ENCODE data around the gene COL6A1.

COL6A1 gene

GRCh38 chr21:45940091-45940490 lies 41.5 kb upstream of the COL6A1 start:
- H3K27ac ChIP-seq (ENCODE audit: low read length) = no peak overlapping the region
- no peaks in the 10 kb centered on the region for H3K4me1 ChIP-seq (ENCODE audit: control insufficient read depth, insufficient read depth, low read length)
- H3K4me3 ChIP-seq (ENCODE audit: low read length) = no peak overlapping the region
- no CpG with 5 or more reads among the region's 20 CpGs for WGBS (ENCODE audit: insufficient coverage, insufficient read length)
- peaks cover 8% of the 10 kb centered on the region for H3K9me3 ChIP-seq (ENCODE audit: control insufficient read depth, insufficient read depth, low read length)
- 0 out of 2 replicates have a peak, but pooled peaks cover 2% of the 10 kb centered on the region for H3K36me3 ChIP-seq (ENCODE audit: control insufficient read depth, insufficient read depth, low read length)
- DNase-seq (ENCODE audit: low read depth, low spot score) = no peak
- H3K27me3 ChIP-seq (ENCODE audit: control insufficient read depth, insufficient read depth, low read length) = no peaks in the 10 kb centered on the region

GRCh38 chr21:45940621-45941337 lies 40.8 kb upstream of the COL6A1 start:
- no peak overlapping the region for H3K27ac ChIP-seq (ENCODE audit: low read length)
- H3K27me3 ChIP-seq (ENCODE audit: control insufficient read depth, insufficient read depth, low read length) = no peaks in the 10 kb centered on the region
- no CpG with 5 or more reads among the region's 23 CpGs for WGBS (ENCODE audit: insufficient coverage, insufficient read length)
- H3K4me1 ChIP-seq (ENCODE audit: control insufficient read depth, insufficient read depth, low read length) = no peaks in the 10 kb centered on the region
- 0 out of 2 replicates have a peak, but pooled peaks cover 2% of the 10 kb centered on the region for H3K36me3 ChIP-seq (ENCODE audit: control insufficient read depth, insufficient read depth, low read length)
- H3K4me3 ChIP-seq (ENCODE audit: low read length) = no peak overlapping the region
- DNase-seq (ENCODE audit: low read depth, low spot score) = no peak
- H3K9me3 ChIP-seq (ENCODE audit: control insufficient read depth, insufficient read depth, low read length) = peaks cover 7% of the 10 kb centered on the region

- Histone ChIP-seq H3K27me3 (ENCODE audit: control insufficient read depth, insufficient read depth, low read length) (no peaks in the 10 kb centered on the region), H3K36me3 (ENCODE audit: control insufficient read depth, insufficient read depth, low read length) (0 out of 2 replicates have a peak, but pooled peaks cover 2% of the 10 kb centered on the region), H3K4me1 (ENCODE audit: control insufficient read depth, insufficient read depth, low read length) (no peaks in the 10 kb centered on the region), H3K27ac (ENCODE audit: low read length) (no peak overlapping the region), H3K4me3 (ENCODE audit: low read length) (no peak overlapping the region), H3K9me3 (ENCODE audit: control insufficient read depth, insufficient read depth, low read length) (peaks cover 2% of the 10 kb centered on the region)
- DNase-seq (ENCODE audit: low read depth, low spot score) = no peak
- WGBS (ENCODE audit: insufficient coverage, insufficient read length) = no CpG with 5 or more reads among the region's 14 CpGs
Measured at GRCh38 chr21:45941338-45941710, 40.2 kb upstream of the COL6A1 start.

- WGBS (ENCODE audit: insufficient coverage, insufficient read length) = no CpG with 5 or more reads among the region's 32 CpGs
- H3K4me1 ChIP-seq (ENCODE audit: control insufficient read depth, insufficient read depth, low read length) = no peaks in the 10 kb centered on the region
- H3K27me3 ChIP-seq (ENCODE audit: control insufficient read depth, insufficient read depth, low read length) = no peaks in the 10 kb centered on the region
- no peak overlapping the region for H3K27ac ChIP-seq (ENCODE audit: low read length)
- peaks cover 2% of the 10 kb centered on the region for H3K9me3 ChIP-seq (ENCODE audit: control insufficient read depth, insufficient read depth, low read length)
- H3K4me3 ChIP-seq (ENCODE audit: low read length) = no peak overlapping the region
- DNase-seq (ENCODE audit: low read depth, low spot score) = no peak
- H3K36me3 ChIP-seq (ENCODE audit: control insufficient read depth, insufficient read depth, low read length) = 0 out of 2 replicates have a peak, but pooled peaks cover 2% of the 10 kb centered on the region
Measured at GRCh38 chr21:45941717-45942546, 39.6 kb upstream of the COL6A1 start.

- H3K4me1 ChIP-seq (ENCODE audit: control insufficient read depth, insufficient read depth, low read length) = no peaks in the 10 kb centered on the region
- WGBS (ENCODE audit: insufficient coverage, insufficient read length) = no CpG with 5 or more reads among the region's 20 CpGs
- no peak overlapping the region for H3K27ac ChIP-seq (ENCODE audit: low read length)
- H3K4me3 ChIP-seq (ENCODE audit: low read length) = no peak overlapping the region
- H3K36me3 ChIP-seq (ENCODE audit: control insufficient read depth, insufficient read depth, low read length) = 0 out of 2 replicates have a peak, but pooled peaks cover 2% of the 10 kb centered on the region
- no peak for DNase-seq (ENCODE audit: low read depth, low spot score)
- H3K9me3 ChIP-seq (ENCODE audit: control insufficient read depth, insufficient read depth, low read length) = peaks cover 2% of the 10 kb centered on the region; the same call in 1 of the 2 replicates
- H3K27me3 ChIP-seq (ENCODE audit: control insufficient read depth, insufficient read depth, low read length) = no peaks in the 10 kb centered on the region
Measured at GRCh38 chr21:45942755-45943629, 38.6 kb upstream of the COL6A1 start.

GRCh38 chr21:45943630-45944540 lies 37.7 kb upstream of the COL6A1 start:
- H3K4me1 ChIP-seq (ENCODE audit: control insufficient read depth, insufficient read depth, low read length) = no peaks in the 10 kb centered on the region; the same call in 1 of the 2 replicates
- no peak for DNase-seq (ENCODE audit: low read depth, low spot score)
- no peaks in the 10 kb centered on the region for H3K9me3 ChIP-seq (ENCODE audit: control insufficient read depth, insufficient read depth, low read length)
- H3K27ac ChIP-seq (ENCODE audit: low read length) = no peak overlapping the region
- no peak overlapping the region for H3K4me3 ChIP-seq (ENCODE audit: low read length)
- no peaks in the 10 kb centered on the region for H3K27me3 ChIP-seq (ENCODE audit: control insufficient read depth, insufficient read depth, low read length)
- H3K36me3 ChIP-seq (ENCODE audit: control insufficient read depth, insufficient read depth, low read length) = no peaks in the 10 kb centered on the region
- no CpG with 5 or more reads among the region's 8 CpGs for WGBS (ENCODE audit: insufficient coverage, insufficient read length)

GRCh38 chr21:45944601-45945000 lies 37.0 kb upstream of the COL6A1 start:
- no CpG with 5 or more reads among the region's 14 CpGs for WGBS (ENCODE audit: insufficient coverage, insufficient read length)
- no peaks in the 10 kb centered on the region for H3K27me3 ChIP-seq (ENCODE audit: control insufficient read depth, insufficient read depth, low read length)
- no peak for DNase-seq (ENCODE audit: low read depth, low spot score)

GRCh38 chr21:45945066-45945867 lies 36.3 kb upstream of the COL6A1 start:
- H3K27me3 ChIP-seq (ENCODE audit: control insufficient read depth, insufficient read depth, low read length) = no peaks in the 10 kb centered on the region
- no peak overlapping the region for H3K27ac ChIP-seq (ENCODE audit: low read length)
- H3K36me3 ChIP-seq (ENCODE audit: control insufficient read depth, insufficient read depth, low read length) = no peaks in the 10 kb centered on the region
- no peak for DNase-seq (ENCODE audit: low read depth, low spot score)
- WGBS (ENCODE audit: insufficient coverage, insufficient read length) = no CpG with 5 or more reads among the region's 24 CpGs
- H3K9me3 ChIP-seq (ENCODE audit: control insufficient read depth, insufficient read depth, low read length) = no peaks in the 10 kb centered on the region
- no peaks in the 10 kb centered on the region; the same call in 1 of the 2 replicates for H3K4me1 ChIP-seq (ENCODE audit: control insufficient read depth, insufficient read depth, low read length)
- H3K4me3 ChIP-seq (ENCODE audit: low read length) = no peak overlapping the region

More at GRCh38 chr21:45944601-45945000, 37.0 kb upstream of the COL6A1 start:
- H3K4me3 ChIP-seq (ENCODE audit: low read length) = no peak overlapping the region
- no peaks in the 10 kb centered on the region; the same call in 1 of the 2 replicates for H3K4me1 ChIP-seq (ENCODE audit: control insufficient read depth, insufficient read depth, low read length)
- no peaks in the 10 kb centered on the region for H3K9me3 ChIP-seq (ENCODE audit: control insufficient read depth, insufficient read depth, low read length)
- H3K27ac ChIP-seq (ENCODE audit: low read length) = no peak overlapping the region
- no peaks in the 10 kb centered on the region for H3K36me3 ChIP-seq (ENCODE audit: control insufficient read depth, insufficient read depth, low read length)

- WGBS (ENCODE audit: insufficient coverage, insufficient read length) = no CpG with 5 or more reads among the region's 12 CpGs
- Histone ChIP-seq H3K27me3 (ENCODE audit: control insufficient read depth, insufficient read depth, low read length) (no peaks in the 10 kb centered on the region), H3K4me1 (ENCODE audit: control insufficient read depth, insufficient read depth, low read length) (no peaks in the 10 kb centered on the region; the same call in 1 of the 2 replicates), H3K4me3 (ENCODE audit: low read length) (no peak overlapping the region), H3K27ac (ENCODE audit: low read length) (no peak overlapping the region), H3K36me3 (ENCODE audit: control insufficient read depth, insufficient read depth, low read length) (no peaks in the 10 kb centered on the region), H3K9me3 (ENCODE audit: control insufficient read depth, insufficient read depth, low read length) (no peaks in the 10 kb centered on the region)
- no peak for DNase-seq (ENCODE audit: low read depth, low spot score)
Measured at GRCh38 chr21:45945868-45946210, 35.7 kb upstream of the COL6A1 start.

Measured in iPS DF 6.9 (cell line).